Measurements from ENCODE around the gene RSPH1. TPM values are rescaled to one million over a fixed set of nuclear protein-coding genes. Genes with fewer than 3 reads are reported as not detected.

The RSPH1 gene
- total RNA-seq, 1 experiment from 2014 or later, result 1.5 TPM

DNA sequence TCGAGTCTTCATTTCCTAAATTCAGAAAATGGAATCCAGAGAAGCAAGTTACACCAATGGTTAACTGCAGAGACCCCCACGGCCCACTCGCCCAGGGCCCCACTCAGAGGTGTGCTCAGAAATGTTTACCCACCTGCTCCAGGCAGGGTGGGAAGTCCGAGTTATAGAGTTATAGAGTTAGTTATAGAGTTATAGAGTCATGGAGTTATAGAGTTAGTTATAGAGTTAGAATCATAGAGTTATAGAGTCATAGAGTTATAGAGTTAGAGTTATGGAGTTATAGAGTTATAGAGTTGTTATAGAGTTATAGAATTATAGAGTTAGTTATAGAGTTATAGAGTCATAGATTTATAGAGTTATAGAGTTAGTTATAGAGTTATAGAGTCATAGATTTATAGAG lies 60.6 kb downstream of the RSPH1 start:
- Histone ChIP-seq H3K9me3 (ENCODE audit: control insufficient read depth in 1 of 2, insufficient read depth in 1 of 2, low read depth in 1 of 2, low read length in 2 of 2) (no peaks in the 10 kb centered on the region), H3K4me2 (ENCODE audit: low read length) (no peak overlapping the region), H3K9me2 (ENCODE audit: insufficient read depth) (no peaks in the 10 kb centered on the region), H3K79me2 (ENCODE audit: insufficient read depth, low read length) (no peaks in the 10 kb centered on the region), H3K27me3 (ENCODE audit: insufficient read depth, low read length) (peaks cover 18% of the 10 kb centered on the region; the same call in 1 of the 2 replicates), H4K20me1 (ENCODE audit: insufficient read depth) (no peaks in the 10 kb centered on the region), H3K36me3 (ENCODE audit: control insufficient read depth in 1 of 2, insufficient read depth in 2 of 2, low read length in 2 of 2) (no peaks in the 10 kb centered on the region), H3K27ac (ENCODE audit: low read depth, low read length) (no peak overlapping the region), H3K9ac (ENCODE audit: low read length) (no peak overlapping the region), H2AFZ (ENCODE audit: low read depth, low read length, poor library complexity, severe bottlenecking) (no peak overlapping the region), H3K4me1 (ENCODE audit: control insufficient read depth in 1 of 2, insufficient read depth in 2 of 2, low read length in 2 of 2) (0 out of 4 replicates have a peak, but pooled peaks cover 0 to 5% of the 10 kb centered on the region in 2 experiments), H3K4me3 (replicated peaks in 1 of 2; ENCODE audit: low read depth in 1 of 2, low read length in 2 of 2) (no peak overlapping the region)
- intact Hi-C loops (cut with micrococcal nuclease), result no loop called here
- BruUV-seq (replicated peaks), result no TSS peak
- POLR2A ChIA-PET, result no interaction called here
- RAD21 ChIA-PET (ENCODE audit: low non-redundant PET in 1 of 2, low total read pairs in 2 of 2, uncharacterized antibody in 2 of 2, unreplicated experiment in 2 of 2), result no interaction called here
- ATAC-seq (no peak), DNase-seq (ENCODE audit: low read depth, low spot score) (no peak)
- CTCF ChIA-PET, result no interaction called here
- TF ChIP-seq SP1 (IDR thresholded peaks at IDR 0.05; ENCODE audit: low read depth) (no peak), ELF1 (IDR thresholded peaks at IDR 0.05; ENCODE audit: borderline replicate concordance, low read depth) (no peak), EZH2phosphoT487 (IDR thresholded peaks at IDR 0.05; ENCODE audit: borderline replicate concordance) (no peak), SRF (IDR thresholded peaks at IDR 0.05; ENCODE audit: low read depth) (no peak), TCF7L2 (IDR thresholded peaks at IDR 0.05; ENCODE audit: borderline replicate concordance, extremely low read depth, insufficient read depth, insufficient read length) (no peak), FOSL1 (IDR thresholded peaks at IDR 0.05; ENCODE audit: low read depth) (no peak), YY1 (IDR thresholded peaks at IDR 0.05; ENCODE audit: extremely low read depth, insufficient replicate concordance, low read depth, low read length) (no peak)

DNA sequence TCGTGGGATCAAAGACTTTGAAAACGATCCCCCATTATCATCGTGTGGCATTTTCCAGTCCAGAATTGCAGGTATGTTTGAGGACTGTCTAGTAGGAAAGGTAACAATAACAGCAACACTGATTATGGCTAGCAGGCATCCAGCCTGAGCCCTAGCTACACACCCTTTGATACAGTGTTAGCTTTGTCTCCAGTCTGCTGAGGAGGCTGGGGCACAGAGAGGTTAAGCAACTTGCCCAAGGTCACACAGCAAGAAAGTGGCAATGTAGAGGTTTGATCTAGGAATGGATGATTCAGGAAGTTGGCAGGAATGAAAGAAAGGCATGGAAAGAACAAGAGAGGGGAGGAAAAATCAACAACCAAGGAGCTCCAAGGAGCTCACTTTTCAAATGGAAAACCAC lies 61.1 kb downstream of the RSPH1 start:
- TF ChIP-seq SIN3A (IDR thresholded peaks at IDR 0.05; ENCODE audit: low read depth), result no peak
- no peak for TF ChIP-seq ZNF274 (IDR thresholded peaks at IDR 0.05; ENCODE audit: low read depth, low read length)
- TF ChIP-seq CBX3 (IDR thresholded peaks at IDR 0.05; ENCODE audit: low read depth), result no peak
- TF ChIP-seq CEBPB (IDR thresholded peaks at IDR 0.05; ENCODE audit: low read depth), result no peak
- no peak for TF ChIP-seq SP1 (IDR thresholded peaks at IDR 0.05; ENCODE audit: low read depth)
- no peak for TF ChIP-seq POLR2AphosphoS5 (IDR thresholded peaks at IDR 0.05; ENCODE audit: low read depth, low read length)
- TF ChIP-seq REST (IDR thresholded peaks at IDR 0.05; ENCODE audit: low read depth), result no peak
- TF ChIP-seq EZH2phosphoT487 (IDR thresholded peaks at IDR 0.05; ENCODE audit: borderline replicate concordance), result no peak
- TF ChIP-seq ATF3 (IDR thresholded peaks at IDR 0.05), result no peak
- no peak for TF ChIP-seq FOSL1 (IDR thresholded peaks at IDR 0.05; ENCODE audit: low read depth)
- TF ChIP-seq SRF (IDR thresholded peaks at IDR 0.05; ENCODE audit: low read depth), result no peak
- no peak for ATAC-seq
- Histone ChIP-seq H3K27ac (ENCODE audit: low read depth, low read length) (no peak overlapping the region), H3K9me3 (ENCODE audit: control insufficient read depth in 1 of 2, insufficient read depth in 1 of 2, low read depth in 1 of 2, low read length in 2 of 2) (no peaks in the 10 kb centered on the region), H3K36me3 (ENCODE audit: control insufficient read depth in 1 of 2, insufficient read depth in 2 of 2, low read length in 2 of 2) (no peaks in the 10 kb centered on the region), H3K79me2 (ENCODE audit: insufficient read depth, low read length) (no peaks in the 10 kb centered on the region), H4K20me1 (ENCODE audit: insufficient read depth) (no peaks in the 10 kb centered on the region), H3K9ac (ENCODE audit: low read length) (no peak overlapping the region), H3K27me3 (ENCODE audit: insufficient read depth, low read length) (peaks cover 22% of the 10 kb centered on the region; the same call in 1 of the 2 replicates), H3K4me1 (ENCODE audit: control insufficient read depth in 1 of 2, insufficient read depth in 2 of 2, low read length in 2 of 2) (0 out of 4 replicates have a peak, but pooled peaks cover 0 to 5% of the 10 kb centered on the region in 2 experiments), H3K4me3 (replicated peaks in 1 of 2; ENCODE audit: low read depth in 1 of 2, low read length in 2 of 2) (no peak overlapping the region), H3K4me2 (ENCODE audit: low read length) (no peak overlapping the region), H3K9me2 (ENCODE audit: insufficient read depth) (no peaks in the 10 kb centered on the region), H2AFZ (ENCODE audit: low read depth, low read length, poor library complexity, severe bottlenecking) (no peak overlapping the region)
- CTCF ChIA-PET, result no interaction called here
- no TSS peak for BruUV-seq (replicated peaks)
- POLR2A ChIA-PET, result no interaction called here
- DNase-seq (ENCODE audit: low read depth, low spot score), result no peak
- intact Hi-C loops (cut with micrococcal nuclease), result no loop called here
- RAD21 ChIA-PET (ENCODE audit: low non-redundant PET in 1 of 2, low total read pairs in 2 of 2, uncharacterized antibody in 2 of 2, unreplicated experiment in 2 of 2), result no interaction called here
